ENCODE results near the gene VEPH1.

The VEPH1 gene

GRCh38 chr3:157494581-157495281 is 8.5 kb downstream of the VEPH1 start:
- TF ChIP-seq, protein P1, sequence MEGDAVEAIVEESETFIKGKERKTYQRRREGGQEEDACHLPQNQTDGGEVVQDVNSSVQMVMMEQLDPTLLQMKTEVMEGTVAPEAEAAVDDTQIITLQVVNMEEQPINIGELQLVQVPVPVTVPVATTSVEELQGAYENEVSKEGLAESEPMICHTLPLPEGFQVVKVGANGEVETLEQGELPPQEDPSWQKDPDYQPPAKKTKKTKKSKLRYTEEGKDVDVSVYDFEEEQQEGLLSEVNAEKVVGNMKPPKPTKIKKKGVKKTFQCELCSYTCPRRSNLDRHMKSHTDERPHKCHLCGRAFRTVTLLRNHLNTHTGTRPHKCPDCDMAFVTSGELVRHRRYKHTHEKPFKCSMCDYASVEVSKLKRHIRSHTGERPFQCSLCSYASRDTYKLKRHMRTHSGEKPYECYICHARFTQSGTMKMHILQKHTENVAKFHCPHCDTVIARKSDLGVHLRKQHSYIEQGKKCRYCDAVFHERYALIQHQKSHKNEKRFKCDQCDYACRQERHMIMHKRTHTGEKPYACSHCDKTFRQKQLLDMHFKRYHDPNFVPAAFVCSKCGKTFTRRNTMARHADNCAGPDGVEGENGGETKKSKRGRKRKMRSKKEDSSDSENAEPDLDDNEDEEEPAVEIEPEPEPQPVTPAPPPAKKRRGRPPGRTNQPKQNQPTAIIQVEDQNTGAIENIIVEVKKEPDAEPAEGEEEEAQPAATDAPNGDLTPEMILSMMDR (IDR thresholded peaks at IDR 0.05; ENCODE audit: low read depth, low read length, poor library complexity, severe bottlenecking), result no peak
- no peak for TF ChIP-seq EZH2phosphoT487 (IDR thresholded peaks at IDR 0.05; ENCODE audit: borderline replicate concordance, low read length)
- Histone ChIP-seq H3F3A (ENCODE audit: control insufficient read depth, insufficient read depth) (no peaks in the 10 kb centered on the region), H3K4me1 (ENCODE audit: control insufficient read depth, low read length) (no peaks in the 10 kb centered on the region), H3K27me3 (ENCODE audit: control insufficient read depth, low read length) (peaks cover 7% of the 10 kb centered on the region; the same call in 1 of the 2 replicates), H3K4me2 (ENCODE audit: low read length) (no peak overlapping the region), H3K36me3 (ENCODE audit: control insufficient read depth, low read length) (no peaks in the 10 kb centered on the region), H3K27ac (ENCODE audit: low read depth, low read length) (no peak overlapping the region), H3K79me2 (ENCODE audit: control insufficient read depth, low read length) (no peaks in the 10 kb centered on the region), H4K20me1 (ENCODE audit: control insufficient read depth, insufficient read depth, low read depth, low read length) (no peaks in the 10 kb centered on the region), H3K9me2 (replicated peaks; ENCODE audit: control insufficient read depth, low read length) (no peaks in the 10 kb centered on the region), H3K4me3 (ENCODE audit: low read length) (no peak overlapping the region), H3K9me3 (ENCODE audit: control insufficient read depth, insufficient read depth, low read length) (no peaks in the 10 kb centered on the region)

- Histone ChIP-seq H3K27ac (ENCODE audit: low read depth, low read length) (no peak overlapping the region), H3K9me3 (ENCODE audit: control insufficient read depth, insufficient read depth, low read length) (no peaks in the 10 kb centered on the region), H3K4me2 (ENCODE audit: low read length) (no peak overlapping the region), H4K20me1 (ENCODE audit: control insufficient read depth, insufficient read depth, low read depth, low read length) (no peaks in the 10 kb centered on the region), H3K27me3 (ENCODE audit: control insufficient read depth, low read length) (peaks cover 7% of the 10 kb centered on the region; the same call in 1 of the 2 replicates), H3K4me1 (ENCODE audit: control insufficient read depth, low read length) (no peaks in the 10 kb centered on the region), H3K79me2 (ENCODE audit: control insufficient read depth, low read length) (no peaks in the 10 kb centered on the region), H3K36me3 (ENCODE audit: control insufficient read depth, low read length) (no peaks in the 10 kb centered on the region), H3F3A (ENCODE audit: control insufficient read depth, insufficient read depth) (no peaks in the 10 kb centered on the region), H3K9me2 (replicated peaks; ENCODE audit: control insufficient read depth, low read length) (no peaks in the 10 kb centered on the region), H3K4me3 (ENCODE audit: low read length) (no peak overlapping the region)
- TF ChIP-seq, protein P1 (IDR thresholded peaks at IDR 0.05; ENCODE audit: low read depth, low read length, poor library complexity, severe bottlenecking), result peak; percentile 59
- no peak for TF ChIP-seq EZH2phosphoT487 (IDR thresholded peaks at IDR 0.05; ENCODE audit: borderline replicate concordance, low read length)
Observed at GRCh38 chr3:157493627-157494550, 9.3 kb downstream of the VEPH1 start.

GRCh38 chr3:157491136-157491535 is 12.1 kb downstream of the VEPH1 start:
- Histone ChIP-seq H3K4me1 (ENCODE audit: control insufficient read depth, low read length) (no peaks in the 10 kb centered on the region), H3K4me3 (ENCODE audit: low read length) (no peak overlapping the region), H3K9me2 (replicated peaks; ENCODE audit: control insufficient read depth, low read length) (no peaks in the 10 kb centered on the region), H3K4me2 (ENCODE audit: low read length) (no peak overlapping the region), H3K27ac (ENCODE audit: low read depth, low read length) (no peak overlapping the region), H3K36me3 (ENCODE audit: control insufficient read depth, low read length) (no peaks in the 10 kb centered on the region), H3F3A (ENCODE audit: control insufficient read depth, insufficient read depth) (no peaks in the 10 kb centered on the region), H4K20me1 (ENCODE audit: control insufficient read depth, insufficient read depth, low read depth, low read length) (no peaks in the 10 kb centered on the region), H3K79me2 (ENCODE audit: control insufficient read depth, low read length) (no peaks in the 10 kb centered on the region), H3K9me3 (ENCODE audit: control insufficient read depth, insufficient read depth, low read length) (no peaks in the 10 kb centered on the region), H3K27me3 (ENCODE audit: control insufficient read depth, low read length) (0 out of 2 replicates have a peak, but pooled peaks cover 5% of the 10 kb centered on the region)
- TF ChIP-seq, protein P1 (IDR thresholded peaks at IDR 0.05; ENCODE audit: low read depth, low read length, poor library complexity, severe bottlenecking), result no peak

Measured in DOHH2 (cell line).